GM18502 (cell line): ENCODE data around the gene PKP1.
"Not testable (repeated sequence)": the region's sequence is repeated elsewhere in the genome, so short reads cannot be mapped to it uniquely, and the experiment has no call there.

ENCODE experiments used
- ATAC-seq: cut with Tn5 transposase; IDR thresholded peaks from one replicate; pipeline ENCODE4 v1.9.1; 2021; ENCODE audit warnings: mild to moderate bottlenecking; ENCODE audit not compliant: unreplicated experiment, poor library complexity

PKP1 gene

GRCh38 chr1:201282931-201283829 is at the start of gene PKP1:
PKP1 (plus strand) TSS chr1:201283506; CDS start chr1:201283703, 197 bp downstream.
- ATAC-seq, result no peak

- not testable (repeated sequence) for ATAC-seq
Measured at GRCh38 chr1:201239646-201240045, 43.7 kb upstream of the PKP1 start.

- ATAC-seq, result no peak
Measured at GRCh38 chr1:201240171-201240570, 43.1 kb upstream of the PKP1 start.

- no peak for ATAC-seq
Measured at GRCh38 chr1:201241736-201242135, 41.6 kb upstream of the PKP1 start.

- ATAC-seq, result no peak
Measured at GRCh38 chr1:201245082-201245481, 38.2 kb upstream of the PKP1 start.

GRCh38 chr1:201248721-201249559 is 34.4 kb upstream of the PKP1 start:
- ATAC-seq, result no peak

- ATAC-seq, result no peak
Measured at GRCh38 chr1:201250326-201251011, 32.8 kb upstream of the PKP1 start.

- no peak for ATAC-seq
Measured at GRCh38 chr1:201251411-201251810, 31.9 kb upstream of the PKP1 start.

- no peak for ATAC-seq
Measured at GRCh38 chr1:201251851-201252430, 31.4 kb upstream of the PKP1 start.

GRCh38 chr1:201252944-201253371 is 30.3 kb upstream of the PKP1 start:
- ATAC-seq, result no peak

- no peak for ATAC-seq
Measured at GRCh38 chr1:201253411-201253810, 29.9 kb upstream of the PKP1 start.

GRCh38 chr1:201253906-201254624 is 29.2 kb upstream of the PKP1 start:
- no peak for ATAC-seq

- ATAC-seq, result no peak
Measured at GRCh38 chr1:201254625-201255478, 28.5 kb upstream of the PKP1 start.

GRCh38 chr1:201255479-201256362 is 27.6 kb upstream of the PKP1 start:
- ATAC-seq, result no peak

GRCh38 chr1:201258132-201258531 is 25.2 kb upstream of the PKP1 start:
- ATAC-seq, result not testable (repeated sequence)

GRCh38 chr1:201258763-201259230 is 24.5 kb upstream of the PKP1 start:
- no peak for ATAC-seq

GRCh38 chr1:201259476-201260235 is 23.6 kb upstream of the PKP1 start:
- ATAC-seq, result no peak
